K562 (cell line): ENCODE results near the gene CGREF1. TPM values are rescaled to one million over a fixed set of nuclear protein-coding genes. Genes with fewer than 3 reads are reported as not detected.

ENCODE experiments used
- ATAC-seq: fragments of 200-7000 bp; cut with Tn5 transposase; 3 replicates; pipeline ENCODE4 v1.9.1; 2020; ENCODE audit warnings: moderate library complexity
- BruUV-seq: library from RNA; stranded (reverse); fragments of 400-500 nt; replicated peaks from 2 replicates; lab custom pipeline; 2021; lab: Mats Ljungman, UMichigan
- CTCF ChIA-PET: fragments of 300-600 bp; formaldehyde crosslinking; extraction: SDS; loops from one replicate; lab custom pipeline; 2021; ENCODE audit warnings: low intra/inter-chr PET ratio; lab: Yijun Ruan, JAX
- POLR2A ChIA-PET: fragments of 300-600, 350-650 bp; sonication (Branson Sonifier 250); formaldehyde crosslinking; extraction: SDS; loops from one replicate; lab custom pipeline; 2021; ENCODE audit warnings: antibody characterized with exemption, inconsistent platforms; lab: Yijun Ruan, JAX
- DNase-seq, 4 experiments: peaks; one replicate each; pipeline versions ENCODE4 v3.0.0 to v3.0.0-alpha.2; 2011 to 2018; ENCODE audit warnings: low spot score in 3 of 4, mixed read lengths in 3 of 4; ENCODE audit errors: extremely low read depth in 1 of 4
- FAIRE-seq: peaks from 2 replicates; lab custom pipeline; 2011; peaks lifted over from hg19 to GRCh38; lab: Jason Lieb, UNC
- H2AFZ ChIP-seq: 2 replicates; pipeline ENCODE4 v1.6.0; 2011; ENCODE audit warnings: low read depth, low read length, control low read depth, inconsistent platforms
- H3K27ac ChIP-seq: fragments of 200-600 bp; 3 replicates; pipeline ENCODE4 v1.8.0; 2011; ENCODE audit warnings: low read depth, mild to moderate bottlenecking, control low read depth, inconsistent platforms, low read length, moderate library complexity, mixed read lengths; ENCODE audit errors: extremely low read depth
- H3K27me3 ChIP-seq, 2 experiments: fragments of 300-600 bp in 1 of 2; 2 replicates in 1 of 2; 3 replicates in 1 of 2; pipeline versions ENCODE4 v1.6.0 to v1.8.0; 2011; ENCODE audit warnings: inconsistent platforms in 2 of 2, low read length in 2 of 2, mild to moderate bottlenecking in 1 of 2, mixed read lengths in 1 of 2, moderate library complexity in 1 of 2; ENCODE audit not compliant: control insufficient read depth in 2 of 2, insufficient read depth in 2 of 2
- H3K36me3 ChIP-seq: fragments of 300-600 bp; 3 replicates; pipeline ENCODE4 v1.8.0; 2011; ENCODE audit warnings: mild to moderate bottlenecking, low read length, inconsistent platforms; ENCODE audit not compliant: control insufficient read depth, insufficient read depth
- H3K4me1 ChIP-seq, 2 experiments: fragments of 200-600 bp in 1 of 2; replicated peaks in 1 of 2; 2 replicates in 1 of 2; 3 replicates in 1 of 2; pipeline versions ENCODE4 v1.5.1 to v1.8.0; 2011; ENCODE audit warnings: inconsistent platforms in 2 of 2, low read length in 2 of 2, mild to moderate bottlenecking in 1 of 2, mixed read lengths in 1 of 2, moderate library complexity in 1 of 2; ENCODE audit not compliant: control insufficient read depth in 2 of 2, insufficient read depth in 2 of 2
- H3K4me2 ChIP-seq: 2 replicates; pipeline ENCODE4 v1.6.1; 2011; ENCODE audit warnings: low read length, control low read depth, inconsistent platforms, mixed read lengths; ENCODE audit not compliant: insufficient read depth
- H3K4me3 ChIP-seq: fragments of 200-600 bp; sonication (generic), shearing (Covaris generic); 2 replicates; pipeline ENCODE4 v1.5.1; 2016; ENCODE audit warnings: control low read depth, inconsistent platforms
- H3K79me2 ChIP-seq: fragments of 200-600 bp; 3 replicates; pipeline ENCODE4 v1.8.0; 2011; ENCODE audit warnings: low read length, inconsistent platforms; ENCODE audit not compliant: control insufficient read depth, insufficient read depth
- H3K9ac ChIP-seq, 2 experiments: 2 replicates each; pipeline versions ENCODE4 v1.6.0 to v1.6.1; 2011; ENCODE audit warnings: low read depth in 2 of 2, low read length in 2 of 2, control low read depth in 1 of 2, inconsistent platforms in 1 of 2, mild to moderate bottlenecking in 1 of 2, mixed read lengths in 1 of 2; ENCODE audit not compliant: insufficient read depth in 1 of 2
- H3K9me1 ChIP-seq: one replicate; pipeline ENCODE4 v1.6.0; 2011; ENCODE audit warnings: inconsistent platforms, mild to moderate bottlenecking, low read length, moderate library complexity; ENCODE audit not compliant: control insufficient read depth, insufficient read depth
- H3K9me3 ChIP-seq: replicated peaks from 2 replicates; pipeline ENCODE4 v1.5.1; 2011; ENCODE audit warnings: low read depth, low read length, inconsistent platforms; ENCODE audit not compliant: control insufficient read depth, insufficient read depth
- H4K20me1 ChIP-seq: replicated peaks from 2 replicates; pipeline ENCODE4 v1.6.1; 2011; ENCODE audit warnings: low read length, inconsistent platforms, mixed read lengths; ENCODE audit not compliant: control insufficient read depth, insufficient read depth
- ARNT ChIP-seq, 2 experiments: fragments of 450-650 bp; IDR thresholded peaks; 2 replicates each; pipeline ENCODE4 v1.6.1; 2016; ENCODE audit warnings: mild to moderate bottlenecking in 1 of 2
- CHCHD3 ChIP-seq: fragments of 250-450 bp; sonication (Bioruptor Pico); IDR thresholded peaks from 2 replicates; pipeline ENCODE4 v2.1.2; 2022; ENCODE audit warnings: mild to moderate bottlenecking
- GTF3C2 ChIP-seq: IDR thresholded peaks from 3 replicates; pipeline ENCODE4 v1.6.1; 2011; ENCODE audit warnings: borderline replicate concordance, mild to moderate bottlenecking, moderate library complexity; ENCODE audit not compliant: insufficient read length; ENCODE audit errors: extremely low read depth
- ID3 ChIP-seq, 2 experiments: fragments of 250-450 bp in 1 of 2; fragments of 450-650 bp in 1 of 2; sonication (Bioruptor Pico) in 1 of 2; IDR thresholded peaks; 2 replicates each; pipeline versions ENCODE4 v1.6.1 to v1.8.0; 2016 to 2021; ENCODE audit warnings: mild to moderate bottlenecking in 2 of 2, moderate library complexity in 2 of 2, missing compliant biosample characterization in 1 of 2, missing genetic modification characterization in 1 of 2
- MAX ChIP-seq: sonication (generic); formaldehyde crosslinking; IDR thresholded peaks from 2 replicates; pipeline ENCODE4 v1.9.0; 2022; ENCODE audit warnings: mild to moderate bottlenecking, missing genetic modification reagents
- MIER1 ChIP-seq: fragments of 450-650 bp; IDR thresholded peaks from 2 replicates; pipeline ENCODE4 v1.6.1; 2016; ENCODE audit warnings: antibody characterized with exemption, mild to moderate bottlenecking, low read depth
- NFRKB ChIP-seq: fragments of 450-650 bp; IDR thresholded peaks from 2 replicates; pipeline ENCODE4 v1.6.1; 2016; ENCODE audit warnings: low read depth
- SMARCA5 ChIP-seq: fragments of 450-650 bp; IDR thresholded peaks from 2 replicates; pipeline ENCODE4 v1.6.1; 2016
- TRIM28 ChIP-seq: fragments of 450-650 bp; IDR thresholded peaks from 2 replicates; pipeline ENCODE4 v1.6.1; 2017
- ZFP36 ChIP-seq: fragments of 150-350 bp; IDR thresholded peaks from 2 replicates; pipeline ENCODE4 v1.6.1; 2018; ENCODE audit warnings: low read length, low read depth; ENCODE audit not compliant: partially characterized antibody
- ZNF561 ChIP-seq: fragments of 450-650 bp; formaldehyde crosslinking; conservative IDR thresholded peaks from 2 replicates; pipeline ENCODE4 v1.4.0; 2020; ENCODE audit warnings: mild to moderate bottlenecking, moderate library complexity
- WGBS: fragments of 100-300 bp; shearing (Covaris generic); methylation state at CpG from one replicate; pipeline ENCODE4 v1.1.6; 2016; ENCODE audit warnings: low coverage, mixed read lengths; ENCODE audit not compliant: insufficient coverage; ENCODE audit errors: missing lambda C conversion rate; 5-methylcytosine and 5-hydroxymethylcytosine counted together
- in situ Hi-C: fragments of 300-500 bp; cut with MboI; formaldehyde crosslinking; loops from 4 replicates; pipeline ENCODE4 v1.15.0; 2018; ENCODE audit warnings: inconsistent platforms, mixed read lengths
- intact Hi-C: fragments of 100-400 bp; cut with micrococcal nuclease; formaldehyde crosslinking; loops from 2 replicates; pipeline ENCODE4 v1.14.2; 2022
- polyA plus RNA-seq, 8 experiments: library from polyadenylated mRNA; depleted of rRNA in 4 of 8; stranded (reverse) in 5 of 8; unstranded in 3 of 8; fragments of >200 nt; fragmentation: Nextera tagmentation in 2 of 8; fragmentation: Illumina TruSeq in 1 of 8; extraction: Ambion mirVana in 2 of 8; extraction: Trizol in 1 of 8; gene quantifications; 2 replicates each; pipeline versions ENCODE4 v1.2.1 to v1.2.3, GENCODE V29; 2011 to 2014; ENCODE audit warnings: inconsistent platforms in 1 of 8, missing spikeins in 1 of 8
- total RNA-seq, 7 experiments: library from RNA; depleted of rRNA in 6 of 7; stranded (reverse); fragments of >200 nt in 6 of 7; fragmentation: Illumina TruSeq in 2 of 7; extraction: Trizol in 2 of 7; gene quantifications; 2 replicates each; pipeline versions ENCODE4 v1.2.1 to v1.2.3, GENCODE V29; 2011 to 2021; ENCODE audit warnings: low replicate concordance in 1 of 7

CGREF1 gene
- total and polyA plus RNA-seq, 9 of the 15 experiments (the other 6 are each of a cell fraction or from before 2014, with no cell fraction given): 0.07 to 0.50 (median 0.37) TPM

GRCh38 chr2:27134781-27135477, 16.0 kb upstream of the CGREF1 start:
- ChIA-PET POLR2A (interaction anchor here (0.6 to 2.1 kb wide), 5 partner anchors 11 to 161 kb away, joined by 3 to 12 read pairs (median 4); partner anchors contain the start of gene ABHD1), CTCF (no interaction called here)
- DNase-seq (no peak), ATAC-seq (no peak), FAIRE-seq (peak; percentile 54)
- intact Hi-C loops (no loop called here), in situ Hi-C loops (no loop called here)
- Histone ChIP-seq H3K27ac (peak overlapping the region; percentile 85), H3K27me3 (no peaks in the 10 kb centered on the region), H4K20me1 (no peaks in the 10 kb centered on the region; the same call in 1 of the 2 replicates), H2AFZ (peak overlapping the region; percentile 96), H3K9me3 (no peaks in the 10 kb centered on the region; the same call in 1 of the 2 replicates), H3K9ac (peak overlapping the region; percentile 82 to 95; a peak in 2 of 4 replicates), H3K79me2 (peaks cover 21% of the 10 kb centered on the region), H3K4me1 (peaks cover 15 to 35% of the 10 kb centered on the region in 2 experiments; a peak in 4 of 5 replicates), H3K9me1 (peaks cover 8% of the 10 kb centered on the region), H3K36me3 (peaks cover 36% of the 10 kb centered on the region; the same call in 2 of the 3 replicates), H3K4me3 (peak overlapping the region; percentile 98), H3K4me2 (peak overlapping the region; percentile 60)
- WGBS: 44% methylated on average over 29 of the region's 33 CpGs
- no TSS peak for BruUV-seq
- no peak for TF ChIP-seq ZFP36
- no peak for TF ChIP-seq CHCHD3 (CRISPR knock-in tag)
- TF ChIP-seq MIER1: peak; percentile 56; the same call in 1 of the 2 replicates
- 0 out of 2 replicates have a peak, but pooled peaks have one; percentile 34 for TF ChIP-seq SMARCA5
- peak; percentile 51; the same call in 1 of the 2 replicates for TF ChIP-seq NFRKB
- TF ChIP-seq MAX (CRISPR knock-in tag): 0 out of 2 replicates have a peak, but pooled peaks have one; percentile 23
- TF ChIP-seq GTF3C2: no peak
- TF ChIP-seq ARNT (IDR thresholded peaks at IDR 0.05): 0 out of 4 replicates have a peak, but pooled peaks of 1 of the 2 experiments have one; percentile 56
- TF ChIP-seq ZNF561 (CRISPR knock-in tag): no peak
- 0 out of 2 replicates have a peak, but pooled peaks have one; percentile 52 for TF ChIP-seq TRIM28
- TF ChIP-seq ID3 (CRISPR knock-in tag; IDR thresholded peaks at IDR 0.05): no peak
- TF ChIP-seq ID3 (tag; IDR thresholded peaks at IDR 0.05): peak; percentile 19; the same call in 1 of the 2 replicates
